ENCODE results near the gene LINC00632.

DNA sequence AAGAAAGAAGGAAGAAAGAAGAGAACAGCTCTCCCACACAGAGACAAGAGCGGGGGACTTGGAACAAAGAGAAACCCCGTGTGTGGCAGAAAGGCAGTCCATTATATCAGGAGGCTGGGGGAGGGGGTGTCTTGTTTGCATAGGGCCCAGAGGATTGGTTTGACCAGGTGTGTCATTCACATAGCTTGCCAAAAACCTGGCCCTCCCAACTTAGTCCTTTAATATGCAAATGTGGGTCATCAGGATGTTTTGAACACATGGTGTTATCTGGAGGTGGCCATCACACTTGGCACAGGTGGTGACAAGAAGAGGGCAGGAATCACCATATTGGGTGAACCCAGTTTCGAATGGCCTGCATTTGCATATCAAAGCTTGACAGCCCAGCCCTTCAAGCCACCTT lies 111.7 kb downstream of the LINC00632 start:
- TF ChIP-seq, protein P1, sequence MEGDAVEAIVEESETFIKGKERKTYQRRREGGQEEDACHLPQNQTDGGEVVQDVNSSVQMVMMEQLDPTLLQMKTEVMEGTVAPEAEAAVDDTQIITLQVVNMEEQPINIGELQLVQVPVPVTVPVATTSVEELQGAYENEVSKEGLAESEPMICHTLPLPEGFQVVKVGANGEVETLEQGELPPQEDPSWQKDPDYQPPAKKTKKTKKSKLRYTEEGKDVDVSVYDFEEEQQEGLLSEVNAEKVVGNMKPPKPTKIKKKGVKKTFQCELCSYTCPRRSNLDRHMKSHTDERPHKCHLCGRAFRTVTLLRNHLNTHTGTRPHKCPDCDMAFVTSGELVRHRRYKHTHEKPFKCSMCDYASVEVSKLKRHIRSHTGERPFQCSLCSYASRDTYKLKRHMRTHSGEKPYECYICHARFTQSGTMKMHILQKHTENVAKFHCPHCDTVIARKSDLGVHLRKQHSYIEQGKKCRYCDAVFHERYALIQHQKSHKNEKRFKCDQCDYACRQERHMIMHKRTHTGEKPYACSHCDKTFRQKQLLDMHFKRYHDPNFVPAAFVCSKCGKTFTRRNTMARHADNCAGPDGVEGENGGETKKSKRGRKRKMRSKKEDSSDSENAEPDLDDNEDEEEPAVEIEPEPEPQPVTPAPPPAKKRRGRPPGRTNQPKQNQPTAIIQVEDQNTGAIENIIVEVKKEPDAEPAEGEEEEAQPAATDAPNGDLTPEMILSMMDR (IDR thresholded peaks at IDR 0.05): no peak
- TF ChIP-seq POLR2A (IDR thresholded peaks at IDR 0.05): no peak
- no peak for TF ChIP-seq EP300 (IDR thresholded peaks at IDR 0.05)
- no peak for TF ChIP-seq POLR2AphosphoS5 (IDR thresholded peaks at IDR 0.05)

Data from stomach (tissue), 4 donors.